GM12865 (cell line): ENCODE measurements around the gene NUDT5.
"Not testable (repeated sequence)": the region's sequence is repeated elsewhere in the genome, so short reads cannot be mapped to it uniquely, and the experiment has no call there.

Experiments used
- DNase-seq: peaks from one replicate; pipeline ENCODE4 v3.0.0; 2010; ENCODE audit warnings: low read depth
- H3K4me3 ChIP-seq: 2 replicates; pipeline ENCODE4 v1.5.1; 2011; ENCODE audit warnings: mild to moderate bottlenecking, low read depth, low read length, control low read depth
- CTCF ChIP-seq: IDR thresholded peaks from 2 replicates; pipeline ENCODE4 v1.5.1; 2011; ENCODE audit warnings: low read length, control low read depth, low read depth, inconsistent platforms; ENCODE audit not compliant: insufficient read depth; ENCODE audit errors: missing control alignments

NUDT5 gene

DNA sequence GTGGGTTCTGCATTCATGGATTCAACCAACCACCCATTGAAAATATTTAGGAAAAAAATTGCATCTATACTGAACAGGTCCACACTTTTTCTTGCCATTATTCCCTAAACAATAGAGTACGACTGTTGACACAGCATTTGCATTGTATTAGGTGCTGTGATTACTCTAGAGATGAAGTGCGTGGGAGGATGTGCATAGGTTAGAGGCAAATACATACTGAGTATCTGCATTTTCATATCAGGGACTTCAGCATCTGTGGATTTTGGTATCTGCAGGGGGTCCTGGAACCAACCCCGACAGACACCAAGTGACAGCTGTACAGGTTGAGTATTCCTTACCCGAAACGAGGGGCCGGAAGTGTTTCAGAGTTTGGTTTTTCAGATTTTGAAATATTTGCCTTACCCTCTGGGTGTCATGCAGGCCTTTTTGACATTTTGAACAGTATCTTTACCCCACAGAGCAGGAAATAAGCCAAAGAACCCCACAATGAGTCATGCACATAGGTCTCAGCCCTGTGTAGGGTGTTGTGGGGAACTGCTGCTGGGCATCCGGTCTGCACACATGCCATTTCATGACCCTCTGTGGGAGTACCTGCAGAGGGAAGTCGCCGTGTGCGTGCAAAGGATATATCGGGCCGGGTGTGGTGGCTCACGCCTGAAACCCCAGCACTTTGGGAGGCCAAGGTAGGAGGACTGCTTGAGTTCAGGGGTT, 14.5 kb downstream of the NUDT5 start:
- peak; percentile 13 for DNase-seq
- TF ChIP-seq CTCF: no peak
- H3K4me3 ChIP-seq: no peak overlapping the region

GRCh38 chr10:12180221-12180974, 15.3 kb downstream of the NUDT5 start:
- H3K4me3 ChIP-seq: no peak overlapping the region
- no peak for TF ChIP-seq CTCF
- DNase-seq: no peak

DNA sequence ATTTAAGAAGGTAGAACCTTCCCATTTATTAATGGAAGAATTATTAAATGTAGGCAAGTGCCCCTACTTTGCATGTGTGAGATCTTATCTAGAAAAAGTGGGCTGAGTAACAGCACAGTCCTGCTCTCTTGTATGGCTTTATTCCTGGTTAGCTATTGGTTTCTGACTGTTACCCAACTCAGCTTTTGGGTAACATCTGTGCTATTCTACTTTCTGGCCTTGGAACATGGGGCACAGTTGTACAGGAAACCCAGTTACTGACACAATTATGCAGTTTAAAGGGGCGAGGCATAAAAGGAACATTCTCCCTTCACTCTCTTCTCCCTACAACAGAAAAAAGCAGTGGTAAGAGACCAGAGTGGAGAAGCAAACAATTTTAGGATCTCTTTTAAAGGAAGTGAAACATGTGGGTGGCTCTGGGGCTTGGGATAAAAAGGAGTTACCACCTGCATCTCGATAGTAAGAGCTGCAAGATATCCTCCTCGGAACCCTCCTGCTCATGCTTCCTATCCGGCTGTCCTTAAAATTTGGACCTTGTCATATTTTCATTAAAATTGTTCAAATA, 16.0 kb downstream of the NUDT5 start:
- no peak overlapping the region for H3K4me3 ChIP-seq
- DNase-seq: no peak
- no peak for TF ChIP-seq CTCF

DNA sequence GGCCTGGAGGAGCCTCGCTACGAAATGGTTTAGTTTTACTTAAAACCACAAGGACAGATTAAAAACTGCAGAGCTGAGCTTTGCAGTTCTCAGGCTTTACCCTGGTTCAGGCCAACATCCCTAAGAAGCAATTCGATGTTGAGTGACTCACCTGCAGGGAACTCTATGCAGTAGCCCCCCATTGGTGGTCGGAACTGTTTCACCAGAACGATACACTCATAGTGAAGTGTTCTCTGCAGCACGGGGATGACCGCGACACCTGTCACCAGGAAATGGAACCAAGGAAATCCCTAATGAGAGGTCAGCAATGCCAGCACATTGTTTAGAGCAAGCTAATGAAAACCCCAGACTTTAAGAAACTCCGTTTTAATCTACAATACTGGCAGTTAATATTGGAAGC, 18.0 kb downstream of the NUDT5 start:
- H3K4me3 ChIP-seq: no peak overlapping the region
- TF ChIP-seq CTCF: no peak
- no peak for DNase-seq

DNA sequence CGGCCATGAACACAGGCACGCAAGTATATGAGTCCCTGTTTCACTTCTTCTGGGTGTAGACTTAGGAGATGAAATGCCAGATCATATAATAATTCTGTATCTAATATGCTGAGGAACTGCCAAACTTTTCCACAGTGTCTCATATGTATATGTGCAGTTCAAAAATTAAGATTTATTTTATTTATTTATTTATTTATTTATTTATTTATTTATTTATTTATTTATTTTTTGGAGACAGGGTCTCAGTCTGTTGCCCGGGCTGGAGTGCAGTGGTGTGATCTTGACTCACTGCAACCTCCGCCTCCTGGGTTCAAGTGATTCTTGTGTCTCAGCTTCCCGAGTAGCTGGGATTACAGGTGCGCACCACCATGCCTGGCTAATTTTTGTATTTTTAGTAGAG, 24.2 kb downstream of the NUDT5 start:
- not testable (repeated sequence) for H3K4me3 ChIP-seq, DNase-seq

DNA sequence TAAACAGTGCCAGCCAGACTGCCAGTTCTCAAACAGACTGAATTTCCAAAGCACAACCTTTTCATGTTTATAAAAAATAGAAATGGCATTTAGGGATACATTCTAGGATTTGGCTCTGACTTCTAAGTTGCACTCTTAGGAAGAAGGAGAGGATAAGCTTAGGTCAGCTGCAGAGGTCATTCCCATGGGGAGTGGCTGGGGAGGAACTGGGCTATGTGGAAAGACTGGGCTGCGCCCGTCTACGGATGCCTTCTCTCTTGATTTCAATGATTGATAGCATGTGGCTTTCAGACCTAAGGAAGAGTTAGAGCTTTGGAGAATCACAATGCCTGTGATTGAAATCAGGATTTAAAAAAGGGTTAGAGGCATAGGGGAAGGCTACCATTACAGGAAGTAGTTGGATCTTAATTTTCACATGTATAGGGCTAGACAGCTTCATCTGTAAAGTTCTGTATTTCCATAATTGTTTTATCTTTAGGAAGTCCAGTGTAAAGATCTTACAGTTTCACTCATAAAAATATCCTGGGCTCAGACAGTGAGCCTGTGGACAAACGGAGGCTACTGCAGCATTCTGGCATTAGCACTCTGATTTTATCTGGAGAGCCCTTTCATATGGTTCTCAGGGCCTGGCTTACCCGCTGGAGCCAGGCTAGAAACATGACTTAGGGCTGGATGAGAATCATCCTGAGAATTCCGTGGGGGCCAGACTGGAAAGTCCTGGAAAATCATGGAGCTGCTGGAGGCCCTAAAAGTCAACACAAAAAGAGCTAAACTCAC, 29.5 kb downstream of the NUDT5 start:
- DNase-seq: no peak
- TF ChIP-seq CTCF: no peak
- no peak overlapping the region for H3K4me3 ChIP-seq

GRCh38 chr10:12165036-12165435, 30.7 kb downstream of the NUDT5 start:
- DNase-seq: no peak
- no peak for TF ChIP-seq CTCF
- no peak overlapping the region for H3K4me3 ChIP-seq
